ENCODE results near the gene SIRPG. TPM values are rescaled to one million over a fixed set of nuclear protein-coding genes. Genes with fewer than 3 reads are reported as not detected.

Gene SIRPG
- total and polyA plus RNA-seq, 7 donors = 0.01 to 0.30 (median 0.21) TPM; not detected in 4

DNA sequence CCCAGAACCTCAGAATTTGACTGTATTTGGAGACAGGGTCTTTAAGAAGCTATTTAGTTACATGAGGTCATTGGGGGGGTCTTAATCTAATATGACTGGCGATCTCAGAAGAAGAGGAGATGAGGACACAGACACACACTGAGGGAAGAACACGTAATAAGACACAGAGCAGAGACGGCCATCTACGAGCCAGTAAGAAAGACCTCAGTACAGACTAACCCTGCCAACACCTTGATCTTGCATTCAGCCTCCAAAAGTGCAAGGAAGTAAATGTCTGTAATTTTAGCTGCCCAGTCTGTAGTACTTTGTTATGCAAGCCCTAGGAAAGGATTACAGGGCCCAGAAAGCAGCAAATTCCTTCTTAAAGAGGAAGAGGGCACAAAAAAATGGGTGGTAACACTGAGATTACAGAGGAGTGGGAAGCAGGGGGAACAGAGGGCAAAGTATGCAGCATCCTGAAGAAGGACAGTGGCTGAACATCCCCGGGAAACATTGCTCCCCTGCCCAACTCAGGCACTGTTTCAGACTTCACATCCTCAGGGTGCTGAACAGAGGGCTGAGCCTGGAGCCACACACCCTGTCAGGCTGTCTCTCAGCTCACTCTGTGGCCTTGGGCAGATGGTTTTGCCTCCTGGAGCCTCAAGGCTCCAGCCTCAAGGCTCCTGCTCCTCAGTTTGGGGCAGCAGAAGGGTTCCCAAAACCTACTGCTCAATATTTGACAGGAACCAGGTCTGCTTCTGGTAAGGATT is 27.9 kb upstream of the SIRPG start:
- Histone ChIP-seq H3K4me1 (no peaks in the 10 kb centered on the region), H3K27me3 (ENCODE audit: insufficient read depth in 3 of 3, low read length in 2 of 3) (peaks cover 0 to 4% (median 3%) of the 10 kb centered on the region in 3 donors), H3K9me3 (no peaks in the 10 kb centered on the region), H3K27ac (no peak overlapping the region), H3K36me3 (ENCODE audit: insufficient read depth in 1 of 2, low read depth in 1 of 2) (no peaks in the 10 kb centered on the region), H3K4me3 (no peak overlapping the region)
- ATAC-seq (no peak), DNase-seq (no peak)
- intact Hi-C loops (cut with DNase I) = no loop called here
- TF ChIP-seq, protein P1, sequence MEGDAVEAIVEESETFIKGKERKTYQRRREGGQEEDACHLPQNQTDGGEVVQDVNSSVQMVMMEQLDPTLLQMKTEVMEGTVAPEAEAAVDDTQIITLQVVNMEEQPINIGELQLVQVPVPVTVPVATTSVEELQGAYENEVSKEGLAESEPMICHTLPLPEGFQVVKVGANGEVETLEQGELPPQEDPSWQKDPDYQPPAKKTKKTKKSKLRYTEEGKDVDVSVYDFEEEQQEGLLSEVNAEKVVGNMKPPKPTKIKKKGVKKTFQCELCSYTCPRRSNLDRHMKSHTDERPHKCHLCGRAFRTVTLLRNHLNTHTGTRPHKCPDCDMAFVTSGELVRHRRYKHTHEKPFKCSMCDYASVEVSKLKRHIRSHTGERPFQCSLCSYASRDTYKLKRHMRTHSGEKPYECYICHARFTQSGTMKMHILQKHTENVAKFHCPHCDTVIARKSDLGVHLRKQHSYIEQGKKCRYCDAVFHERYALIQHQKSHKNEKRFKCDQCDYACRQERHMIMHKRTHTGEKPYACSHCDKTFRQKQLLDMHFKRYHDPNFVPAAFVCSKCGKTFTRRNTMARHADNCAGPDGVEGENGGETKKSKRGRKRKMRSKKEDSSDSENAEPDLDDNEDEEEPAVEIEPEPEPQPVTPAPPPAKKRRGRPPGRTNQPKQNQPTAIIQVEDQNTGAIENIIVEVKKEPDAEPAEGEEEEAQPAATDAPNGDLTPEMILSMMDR (IDR thresholded peaks at IDR 0.05) = no peak
- WGBS, 3 donors = 65 to 74% (median 71%) methylated on average over 5 of the region's 5 CpGs

DNA sequence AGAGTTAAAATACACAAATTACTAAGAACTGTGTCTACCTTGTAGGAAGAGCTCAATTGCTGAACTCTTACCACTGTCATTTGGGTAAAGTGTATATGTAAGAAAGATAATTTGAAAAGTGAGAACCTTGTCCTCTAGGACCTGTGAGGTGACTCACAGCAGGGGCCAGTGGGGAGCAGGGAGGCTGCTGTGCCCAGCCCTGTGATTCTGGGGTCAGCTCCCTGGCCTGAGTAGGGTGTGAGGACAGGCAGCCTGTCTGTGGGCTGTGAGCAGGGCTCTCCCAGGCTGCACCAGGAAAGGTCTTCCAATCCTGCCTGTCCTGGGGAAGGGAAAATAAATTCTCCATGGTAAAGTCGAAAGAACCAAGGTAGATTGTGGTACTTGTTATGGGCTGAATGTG is 27.3 kb upstream of the SIRPG start:
- 82 to 96% (median 85%) methylated on average over 1 of the region's 1 CpG for WGBS, 3 donors
- Histone ChIP-seq H3K9me3 (no peaks in the 10 kb centered on the region), H3K4me3 (no peak overlapping the region), H3K4me1 (no peaks in the 10 kb centered on the region), H3K36me3 (ENCODE audit: insufficient read depth in 1 of 2, low read depth in 1 of 2) (no peaks in the 10 kb centered on the region), H3K27ac (no peak overlapping the region), H3K27me3 (ENCODE audit: insufficient read depth in 3 of 3, low read length in 2 of 3) (peaks cover 0 to 4% (median 3%) of the 10 kb centered on the region in 3 donors)
- TF ChIP-seq, protein P1 (IDR thresholded peaks at IDR 0.05) = no peak
- ATAC-seq = no peak
- intact Hi-C loops (cut with DNase I) = no loop called here
- no peak for DNase-seq

DNA sequence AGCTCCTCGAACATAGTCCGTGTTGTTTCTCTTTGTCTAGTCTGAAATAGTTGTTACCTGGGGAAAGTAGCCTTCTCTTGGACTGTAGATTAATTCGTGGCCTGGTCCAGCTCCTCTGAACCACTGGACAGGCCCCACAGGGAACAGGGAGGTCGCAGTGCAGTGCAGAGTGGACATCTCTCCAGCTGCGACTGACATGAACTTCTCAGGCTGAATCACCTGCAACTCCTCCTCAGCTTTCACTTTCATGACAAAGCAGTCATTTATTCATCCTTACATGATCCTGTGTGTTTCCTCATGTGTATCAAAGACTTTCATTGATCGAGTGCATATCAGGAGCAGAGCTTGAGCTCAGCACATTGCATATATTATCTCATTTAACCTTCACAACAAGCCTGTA is 19.1 kb upstream of the SIRPG start:
- ATAC-seq (no peak), DNase-seq (no peak)
- Histone ChIP-seq H3K4me3 (no peak overlapping the region), H3K9me3 (no peaks in the 10 kb centered on the region), H3K27me3 (ENCODE audit: insufficient read depth in 3 of 3, low read length in 2 of 3) (peaks cover 0 to 6% (median 3%) of the 10 kb centered on the region in 3 donors), H3K4me1 (no peaks in the 10 kb centered on the region), H3K36me3 (ENCODE audit: insufficient read depth in 1 of 2, low read depth in 1 of 2) (no peaks in the 10 kb centered on the region), H3K27ac (no peak overlapping the region)
- 76 to 83% (median 79%) methylated on average over 6 of the region's 6 CpGs for WGBS, 3 donors
- TF ChIP-seq, protein P1 (IDR thresholded peaks at IDR 0.05) = no peak
- intact Hi-C loops (cut with DNase I) = no loop called here

DNA sequence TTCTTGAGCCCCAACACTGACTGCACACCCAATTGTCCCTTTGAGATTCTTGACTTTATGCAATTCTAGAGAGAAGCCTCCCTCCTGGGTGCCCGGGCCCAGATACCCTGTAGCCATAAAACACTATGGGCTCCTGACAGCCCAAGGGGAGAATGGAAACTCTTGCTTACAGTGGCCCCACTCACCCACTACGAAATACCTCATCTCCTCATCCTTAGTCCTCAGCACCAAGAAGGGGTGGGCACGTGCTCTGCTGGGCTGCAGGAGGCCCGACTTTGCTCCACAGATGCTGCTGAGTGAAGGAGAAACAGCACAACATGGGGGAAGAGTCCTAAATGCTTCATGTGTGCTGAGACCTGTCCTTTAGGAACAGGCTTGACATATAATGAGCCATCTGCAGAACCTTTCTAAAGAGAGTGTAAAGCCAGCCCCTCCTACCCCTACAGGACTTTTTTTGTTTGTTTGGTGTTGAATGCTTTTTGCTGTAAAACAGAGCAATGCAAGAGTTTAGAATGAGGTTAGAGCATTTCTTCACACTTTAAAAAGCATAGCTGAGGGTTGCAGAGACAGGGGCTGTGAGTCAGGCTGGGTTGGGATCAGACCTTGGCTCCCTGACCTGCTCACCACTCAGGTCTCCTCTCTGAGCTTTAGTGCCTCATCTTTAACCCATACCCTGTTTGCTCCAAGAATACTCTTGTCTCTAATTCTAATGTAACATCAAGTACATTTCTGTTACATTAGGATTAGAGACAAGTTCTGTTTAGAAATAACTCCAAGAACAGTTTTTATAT is 17.6 kb upstream of the SIRPG start:
- intact Hi-C loops (cut with DNase I) = no loop called here
- no peak for DNase-seq
- ATAC-seq = no peak
- no peaks in the 10 kb centered on the region for H3K9me3 ChIP-seq
- TF ChIP-seq, protein P1 (IDR thresholded peaks at IDR 0.05) = no peak
- WGBS, 3 donors = 66 to 76% (median 73%) methylated on average over 4 of the region's 4 CpGs
- H3K27me3 ChIP-seq (ENCODE audit: insufficient read depth in 3 of 3, low read length in 2 of 3) = peaks cover 0 to 4% (median 0%) of the 10 kb centered on the region in 3 donors
- H3K4me3 ChIP-seq = no peak overlapping the region
- H3K27ac ChIP-seq = no peak overlapping the region
- no peaks in the 10 kb centered on the region for H3K36me3 ChIP-seq (ENCODE audit: insufficient read depth in 1 of 2, low read depth in 1 of 2)
- no peaks in the 10 kb centered on the region for H3K4me1 ChIP-seq
